B cell (primary cell): ENCODE measurements around the gene TMEM234.

Experiments
- EZH2 ChIP-seq: IDR thresholded peaks from 2 replicates; pipeline ENCODE4 v1.6.1; 2012; ENCODE audit warnings: borderline replicate concordance, low read depth, mild to moderate bottlenecking, moderate library complexity, low read length; ENCODE audit not compliant: insufficient read depth, poor library complexity, severe bottlenecking
- TF ChIP-seq, protein P1 (sequence below): fragments of 200-600 bp; IDR thresholded peaks from one replicate; pipeline ENCODE4 v1.8.0; 2022; ENCODE audit warnings: antibody characterized with exemption, mild to moderate bottlenecking

DNA sequence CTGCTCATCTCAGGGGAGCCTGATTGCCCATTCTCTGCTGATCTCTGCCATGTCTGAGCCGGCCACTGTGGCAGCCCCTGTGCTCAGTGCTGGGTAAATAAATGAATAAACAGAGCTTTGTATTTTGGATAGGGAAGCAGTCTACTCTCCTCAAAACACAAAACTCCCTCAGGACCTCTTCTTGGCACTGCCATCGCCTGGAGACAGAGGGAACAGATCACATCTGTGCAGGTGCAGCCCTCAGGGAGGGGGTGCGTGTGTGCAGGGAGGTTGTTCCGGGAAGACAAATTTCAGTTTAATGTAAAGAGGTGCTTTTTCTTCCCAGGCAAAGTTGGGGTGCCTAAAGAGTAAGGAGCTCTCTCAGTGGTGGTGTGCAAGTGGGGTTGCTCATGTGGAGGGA, 17.2 kb upstream of the TMEM234 start:
- TF ChIP-seq, protein P1, sequence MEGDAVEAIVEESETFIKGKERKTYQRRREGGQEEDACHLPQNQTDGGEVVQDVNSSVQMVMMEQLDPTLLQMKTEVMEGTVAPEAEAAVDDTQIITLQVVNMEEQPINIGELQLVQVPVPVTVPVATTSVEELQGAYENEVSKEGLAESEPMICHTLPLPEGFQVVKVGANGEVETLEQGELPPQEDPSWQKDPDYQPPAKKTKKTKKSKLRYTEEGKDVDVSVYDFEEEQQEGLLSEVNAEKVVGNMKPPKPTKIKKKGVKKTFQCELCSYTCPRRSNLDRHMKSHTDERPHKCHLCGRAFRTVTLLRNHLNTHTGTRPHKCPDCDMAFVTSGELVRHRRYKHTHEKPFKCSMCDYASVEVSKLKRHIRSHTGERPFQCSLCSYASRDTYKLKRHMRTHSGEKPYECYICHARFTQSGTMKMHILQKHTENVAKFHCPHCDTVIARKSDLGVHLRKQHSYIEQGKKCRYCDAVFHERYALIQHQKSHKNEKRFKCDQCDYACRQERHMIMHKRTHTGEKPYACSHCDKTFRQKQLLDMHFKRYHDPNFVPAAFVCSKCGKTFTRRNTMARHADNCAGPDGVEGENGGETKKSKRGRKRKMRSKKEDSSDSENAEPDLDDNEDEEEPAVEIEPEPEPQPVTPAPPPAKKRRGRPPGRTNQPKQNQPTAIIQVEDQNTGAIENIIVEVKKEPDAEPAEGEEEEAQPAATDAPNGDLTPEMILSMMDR = no peak
- no peak for TF ChIP-seq EZH2
